Measurements from ENCODE around the gene CYYR1.

Gene CYYR1

DNA sequence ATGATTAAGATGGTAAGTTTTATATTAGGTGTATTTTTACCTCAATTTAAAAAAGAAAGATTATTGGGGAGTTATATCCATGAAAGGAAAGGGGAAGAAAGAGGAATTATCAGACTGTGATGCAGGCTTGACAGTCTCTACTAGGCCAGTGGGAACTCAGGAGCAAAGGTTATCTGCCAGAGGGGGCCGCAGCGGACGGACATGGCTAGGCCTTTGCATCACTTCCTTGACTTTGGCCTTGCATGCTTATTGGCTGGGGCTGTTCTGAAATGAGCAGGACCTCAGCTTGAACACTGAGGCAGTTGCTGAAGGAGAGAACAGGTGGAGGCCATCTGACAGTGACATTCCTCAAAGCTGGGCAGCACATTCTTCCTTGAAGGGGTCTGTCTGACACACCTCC is 150.9 kb downstream of the CYYR1 start:
- TF ChIP-seq, protein P1, sequence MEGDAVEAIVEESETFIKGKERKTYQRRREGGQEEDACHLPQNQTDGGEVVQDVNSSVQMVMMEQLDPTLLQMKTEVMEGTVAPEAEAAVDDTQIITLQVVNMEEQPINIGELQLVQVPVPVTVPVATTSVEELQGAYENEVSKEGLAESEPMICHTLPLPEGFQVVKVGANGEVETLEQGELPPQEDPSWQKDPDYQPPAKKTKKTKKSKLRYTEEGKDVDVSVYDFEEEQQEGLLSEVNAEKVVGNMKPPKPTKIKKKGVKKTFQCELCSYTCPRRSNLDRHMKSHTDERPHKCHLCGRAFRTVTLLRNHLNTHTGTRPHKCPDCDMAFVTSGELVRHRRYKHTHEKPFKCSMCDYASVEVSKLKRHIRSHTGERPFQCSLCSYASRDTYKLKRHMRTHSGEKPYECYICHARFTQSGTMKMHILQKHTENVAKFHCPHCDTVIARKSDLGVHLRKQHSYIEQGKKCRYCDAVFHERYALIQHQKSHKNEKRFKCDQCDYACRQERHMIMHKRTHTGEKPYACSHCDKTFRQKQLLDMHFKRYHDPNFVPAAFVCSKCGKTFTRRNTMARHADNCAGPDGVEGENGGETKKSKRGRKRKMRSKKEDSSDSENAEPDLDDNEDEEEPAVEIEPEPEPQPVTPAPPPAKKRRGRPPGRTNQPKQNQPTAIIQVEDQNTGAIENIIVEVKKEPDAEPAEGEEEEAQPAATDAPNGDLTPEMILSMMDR (IDR thresholded peaks at IDR 0.05; ENCODE audit: low read length, missing control alignments) = no peak
- no peak overlapping the region for H3K4me3 ChIP-seq (replicated peaks; ENCODE audit: low read depth, low read length)
- DNase-seq (ENCODE audit: low read depth) = no peak

DNA sequence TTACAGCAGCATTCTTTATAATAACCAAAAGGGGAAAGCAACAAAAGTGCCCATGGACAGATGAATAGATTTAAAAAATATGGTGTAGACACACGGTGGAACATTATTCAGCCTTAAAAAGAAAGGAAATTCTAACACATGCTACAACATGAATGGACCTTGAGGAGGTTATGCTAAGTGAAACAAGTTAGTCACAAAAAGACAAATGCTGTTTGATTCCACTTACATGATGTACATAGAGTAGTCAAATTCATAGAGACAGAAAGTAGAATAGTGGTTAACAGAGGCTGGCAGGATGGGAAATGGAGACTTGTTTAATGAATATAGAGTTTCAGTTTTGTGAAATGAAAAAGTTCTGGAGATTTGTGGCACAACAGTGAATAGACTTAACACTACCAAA is 151.4 kb downstream of the CYYR1 start:
- no peak for DNase-seq (ENCODE audit: low read depth)
- H3K4me3 ChIP-seq (replicated peaks; ENCODE audit: low read depth, low read length) = no peak overlapping the region
- TF ChIP-seq, protein P1 (IDR thresholded peaks at IDR 0.05; ENCODE audit: low read length, missing control alignments) = no peak
